GM23248 (cell line): ENCODE measurements around the gene IRF1.
"Not testable (repeated sequence)": the region's sequence is repeated elsewhere in the genome, so short reads cannot be mapped to it uniquely, and the experiment has no call there.

Experiments used
- EZH2 ChIP-seq: fragments of 200-600 bp; sonication (generic); IDR thresholded peaks from 2 replicates; pipeline ENCODE4 v1.6.1; 2018; ENCODE audit warnings: antibody characterized with exemption, mild to moderate bottlenecking; ENCODE audit not compliant: insufficient read depth, poor library complexity, severe bottlenecking
- EZH2phosphoT487 ChIP-seq: fragments of 200-600 bp; sonication (generic); IDR thresholded peaks from 2 replicates; pipeline ENCODE4 v1.6.1; 2018; ENCODE audit warnings: antibody characterized with exemption, moderate library complexity, mild to moderate bottlenecking, low read depth; ENCODE audit not compliant: insufficient read depth

GRCh38 chr5:132438267-132438645, 52.3 kb downstream of the IRF1 start:
- TF ChIP-seq EZH2, EZH2phosphoT487: not testable (repeated sequence)
